Peyer's patch (tissue), 4 donors: ENCODE data around the gene PLXNA4.

Experiments used
- POLR2A ChIP-seq, 2 donors: fragments of 450-650 bp; IDR thresholded peaks; one replicate each; pipeline ENCODE4 v1.5.1; 2017; ENCODE audit warnings: antibody characterized with exemption in 2 of 2, mild to moderate bottlenecking in 2 of 2, moderate library complexity in 2 of 2
- TF ChIP-seq, protein P1 (sequence below), 6 experiments: fragments of 450-650 bp in 4 of 6; fragments of 200-600 bp in 2 of 6; sonication (generic) in 1 of 6; IDR thresholded peaks; one replicate each; pipeline ENCODE4 v1.5.1; 2017 to 2019; ENCODE audit warnings: antibody characterized with exemption in 6 of 6, mild to moderate bottlenecking in 3 of 6, moderate library complexity in 1 of 6

DNA sequence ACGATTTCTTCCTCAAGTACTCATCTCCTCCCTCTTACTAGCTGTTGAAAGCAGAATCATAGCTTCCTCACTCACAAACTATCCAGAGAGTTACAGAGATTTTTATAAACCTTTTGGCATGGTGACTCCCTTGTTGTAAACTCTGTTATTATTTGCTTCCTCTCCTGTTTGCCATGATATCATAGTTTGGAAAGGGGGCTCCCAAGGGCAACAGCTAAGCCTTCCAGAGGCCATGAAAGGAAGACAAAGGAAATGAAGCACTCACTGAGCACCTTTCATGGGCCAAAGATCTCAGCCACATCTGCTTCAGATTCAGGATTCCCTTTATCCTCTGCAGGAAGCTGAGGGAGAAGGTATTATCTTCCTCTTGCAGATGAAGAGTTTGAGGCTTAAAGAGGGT lies 484.6 kb downstream of the PLXNA4 start:
- TF ChIP-seq, protein P1, sequence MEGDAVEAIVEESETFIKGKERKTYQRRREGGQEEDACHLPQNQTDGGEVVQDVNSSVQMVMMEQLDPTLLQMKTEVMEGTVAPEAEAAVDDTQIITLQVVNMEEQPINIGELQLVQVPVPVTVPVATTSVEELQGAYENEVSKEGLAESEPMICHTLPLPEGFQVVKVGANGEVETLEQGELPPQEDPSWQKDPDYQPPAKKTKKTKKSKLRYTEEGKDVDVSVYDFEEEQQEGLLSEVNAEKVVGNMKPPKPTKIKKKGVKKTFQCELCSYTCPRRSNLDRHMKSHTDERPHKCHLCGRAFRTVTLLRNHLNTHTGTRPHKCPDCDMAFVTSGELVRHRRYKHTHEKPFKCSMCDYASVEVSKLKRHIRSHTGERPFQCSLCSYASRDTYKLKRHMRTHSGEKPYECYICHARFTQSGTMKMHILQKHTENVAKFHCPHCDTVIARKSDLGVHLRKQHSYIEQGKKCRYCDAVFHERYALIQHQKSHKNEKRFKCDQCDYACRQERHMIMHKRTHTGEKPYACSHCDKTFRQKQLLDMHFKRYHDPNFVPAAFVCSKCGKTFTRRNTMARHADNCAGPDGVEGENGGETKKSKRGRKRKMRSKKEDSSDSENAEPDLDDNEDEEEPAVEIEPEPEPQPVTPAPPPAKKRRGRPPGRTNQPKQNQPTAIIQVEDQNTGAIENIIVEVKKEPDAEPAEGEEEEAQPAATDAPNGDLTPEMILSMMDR (IDR thresholded peaks at IDR 0.05) = no peak
- no peak for TF ChIP-seq POLR2A (IDR thresholded peaks at IDR 0.05)
